GM12865 (cell line): ENCODE data around the gene ACOT12.

Source experiments
- DNase-seq: peaks from one replicate; pipeline ENCODE4 v3.0.0; 2010; ENCODE audit warnings: low read depth
- H3K4me3 ChIP-seq: 2 replicates; pipeline ENCODE4 v1.5.1; 2011; ENCODE audit warnings: mild to moderate bottlenecking, low read depth, low read length, control low read depth
- TF ChIP-seq, protein P1 (sequence below): IDR thresholded peaks from 2 replicates; pipeline ENCODE4 v1.5.1; 2011; ENCODE audit warnings: low read length, control low read depth, low read depth, inconsistent platforms; ENCODE audit not compliant: insufficient read depth; ENCODE audit errors: missing control alignments

Gene ACOT12

DNA sequence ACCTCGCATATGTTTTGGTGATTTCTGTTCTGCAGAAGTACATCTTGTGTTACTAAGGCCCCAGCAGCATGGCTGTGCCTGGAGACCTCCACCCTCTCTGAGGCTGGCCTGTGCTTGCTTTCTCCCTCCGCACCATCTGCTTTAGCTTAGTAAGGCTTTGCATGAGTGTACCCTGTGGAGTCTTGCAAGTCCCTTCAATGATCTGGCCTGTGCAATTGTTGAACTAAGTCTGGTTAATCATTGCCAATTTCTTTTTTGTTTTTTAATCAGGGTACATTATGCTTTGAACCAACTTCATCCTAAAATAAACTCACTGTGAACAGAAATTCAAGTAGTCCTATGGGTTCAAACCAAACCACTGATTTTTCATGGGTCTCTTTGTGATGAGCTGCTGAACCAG, 32.3 kb downstream of the ACOT12 start:
- DNase-seq: no peak
- no peak overlapping the region for H3K4me3 ChIP-seq
- TF ChIP-seq, protein P1, sequence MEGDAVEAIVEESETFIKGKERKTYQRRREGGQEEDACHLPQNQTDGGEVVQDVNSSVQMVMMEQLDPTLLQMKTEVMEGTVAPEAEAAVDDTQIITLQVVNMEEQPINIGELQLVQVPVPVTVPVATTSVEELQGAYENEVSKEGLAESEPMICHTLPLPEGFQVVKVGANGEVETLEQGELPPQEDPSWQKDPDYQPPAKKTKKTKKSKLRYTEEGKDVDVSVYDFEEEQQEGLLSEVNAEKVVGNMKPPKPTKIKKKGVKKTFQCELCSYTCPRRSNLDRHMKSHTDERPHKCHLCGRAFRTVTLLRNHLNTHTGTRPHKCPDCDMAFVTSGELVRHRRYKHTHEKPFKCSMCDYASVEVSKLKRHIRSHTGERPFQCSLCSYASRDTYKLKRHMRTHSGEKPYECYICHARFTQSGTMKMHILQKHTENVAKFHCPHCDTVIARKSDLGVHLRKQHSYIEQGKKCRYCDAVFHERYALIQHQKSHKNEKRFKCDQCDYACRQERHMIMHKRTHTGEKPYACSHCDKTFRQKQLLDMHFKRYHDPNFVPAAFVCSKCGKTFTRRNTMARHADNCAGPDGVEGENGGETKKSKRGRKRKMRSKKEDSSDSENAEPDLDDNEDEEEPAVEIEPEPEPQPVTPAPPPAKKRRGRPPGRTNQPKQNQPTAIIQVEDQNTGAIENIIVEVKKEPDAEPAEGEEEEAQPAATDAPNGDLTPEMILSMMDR: no peak

DNA sequence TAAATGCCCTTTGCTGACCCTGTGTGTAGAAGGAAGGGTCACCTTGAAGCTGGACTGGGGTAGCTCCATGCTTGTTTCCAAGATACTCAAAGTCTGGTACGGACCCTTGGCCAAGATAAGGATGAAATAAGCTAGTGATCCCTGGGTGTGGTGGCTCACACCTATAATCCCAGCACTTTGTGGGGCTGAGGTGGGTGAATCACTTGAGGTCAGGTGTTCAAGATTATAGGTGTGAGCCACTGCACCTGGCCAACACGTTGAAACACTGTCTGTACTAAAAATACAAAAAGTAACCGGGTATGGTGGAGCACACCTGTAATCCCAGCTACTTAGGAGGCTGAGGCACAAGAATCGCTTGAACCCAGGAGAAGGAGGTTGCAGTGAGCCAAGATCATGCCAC, 33.3 kb downstream of the ACOT12 start:
- DNase-seq: no peak
- H3K4me3 ChIP-seq: no peak overlapping the region
- TF ChIP-seq, protein P1: no peak

DNA sequence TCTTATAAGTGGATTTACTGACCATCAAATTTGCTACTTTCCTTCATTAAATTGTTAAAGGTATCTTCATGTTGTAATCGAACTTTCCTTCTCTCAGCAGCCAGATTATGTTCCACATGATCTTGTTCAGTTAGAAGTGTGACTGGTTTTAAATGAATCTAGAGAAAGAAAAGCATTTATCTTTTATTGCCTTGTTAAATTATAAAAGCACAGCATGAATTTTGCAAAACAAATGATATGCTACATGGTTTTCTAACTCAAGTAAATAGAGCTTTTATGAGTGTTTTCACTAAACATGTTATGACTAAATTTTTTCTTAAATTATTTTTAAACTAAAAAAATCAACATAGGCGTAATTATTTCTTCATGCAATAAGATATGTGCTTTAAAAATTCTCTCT, 34.1 kb downstream of the ACOT12 start:
- TF ChIP-seq, protein P1: no peak
- no peak for DNase-seq
- H3K4me3 ChIP-seq: no peak overlapping the region

DNA sequence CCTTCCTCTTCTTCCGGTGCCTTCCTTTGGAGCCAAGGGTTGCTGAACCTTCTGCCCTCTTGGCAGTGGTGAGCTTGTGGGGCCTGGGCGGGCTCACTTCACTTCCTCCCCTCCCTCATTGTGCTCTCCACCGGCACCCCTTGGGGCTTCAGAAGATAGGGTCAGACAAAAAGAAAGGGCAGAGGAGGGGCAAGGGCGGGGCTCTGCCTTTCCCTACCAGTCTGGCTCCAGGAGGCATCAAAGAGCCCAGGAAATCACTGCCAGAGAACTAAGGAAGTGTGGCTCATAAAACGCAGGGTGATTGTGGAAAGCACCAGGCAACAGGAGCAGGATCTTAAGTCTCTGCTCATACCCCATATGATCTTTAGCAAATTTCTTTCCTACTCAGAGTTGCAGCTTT, 34.8 kb downstream of the ACOT12 start:
- no peak overlapping the region for H3K4me3 ChIP-seq
- DNase-seq: no peak
- TF ChIP-seq, protein P1: no peak

DNA sequence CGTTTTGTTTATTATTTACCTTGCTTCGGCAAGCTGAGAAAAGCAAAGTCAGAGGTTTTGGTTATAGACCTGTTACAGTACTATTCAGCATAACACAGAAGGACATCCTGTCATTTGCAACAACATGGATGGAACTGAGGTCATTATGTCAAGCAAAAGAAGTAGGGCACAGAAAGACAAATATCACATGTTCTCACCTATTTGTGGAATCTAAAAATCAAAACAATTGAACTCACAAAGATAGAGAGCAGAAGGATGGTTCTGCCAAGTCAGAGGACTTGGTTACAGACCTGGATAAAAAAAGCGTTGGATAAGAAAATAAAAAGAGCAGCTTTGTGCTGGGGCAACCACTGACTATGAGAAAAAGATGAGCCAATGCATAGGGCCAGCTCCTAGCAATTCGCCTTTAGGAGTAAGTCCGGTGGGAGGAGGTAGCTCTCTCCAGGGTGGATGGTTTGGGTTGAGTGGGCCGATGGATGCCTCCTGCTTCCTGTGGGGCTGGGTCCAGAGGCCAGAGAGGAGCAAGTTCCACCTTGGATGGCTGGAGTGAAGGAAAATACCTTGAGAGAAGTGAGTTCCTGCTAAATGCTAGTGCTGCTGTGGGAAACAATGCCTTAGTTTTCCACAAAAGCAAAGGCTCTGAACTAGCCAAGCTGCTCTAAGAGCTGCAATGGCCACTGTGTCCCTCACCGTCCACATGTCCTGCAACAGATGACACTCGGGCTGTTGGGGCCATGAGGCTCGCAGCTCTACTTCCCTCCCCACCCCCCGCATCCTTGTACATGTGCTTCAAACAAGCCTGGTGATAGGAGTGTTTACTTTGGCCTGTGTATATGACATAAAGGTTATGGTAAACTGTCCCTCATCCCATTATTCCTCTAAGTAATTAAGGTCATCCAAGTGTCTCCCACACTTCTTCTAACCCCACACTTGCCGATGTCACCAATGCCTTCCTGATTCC, 38.4 kb downstream of the ACOT12 start:
- TF ChIP-seq, protein P1: no peak
- no peak for DNase-seq
- H3K4me3 ChIP-seq: no peak overlapping the region

DNA sequence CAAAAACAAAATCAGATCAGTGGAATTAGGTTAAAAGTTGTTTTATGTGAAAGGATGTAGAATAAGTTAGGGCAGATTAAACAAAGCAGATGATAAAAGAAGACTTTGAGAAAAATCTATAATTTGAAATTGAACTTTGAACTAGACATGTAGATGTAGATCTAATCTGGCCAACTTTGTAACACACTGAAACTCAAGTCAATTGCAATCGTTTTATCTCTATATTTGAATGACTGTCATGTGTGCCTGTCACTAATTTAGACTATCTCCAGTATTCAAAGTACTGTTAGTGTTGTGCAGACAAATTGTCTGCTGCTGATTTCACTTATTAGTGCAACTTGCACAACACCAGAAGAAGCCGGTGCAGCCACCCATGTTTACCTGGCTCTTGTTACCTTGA, 39.8 kb downstream of the ACOT12 start:
- TF ChIP-seq, protein P1: no peak
- no peak overlapping the region for H3K4me3 ChIP-seq

DNA sequence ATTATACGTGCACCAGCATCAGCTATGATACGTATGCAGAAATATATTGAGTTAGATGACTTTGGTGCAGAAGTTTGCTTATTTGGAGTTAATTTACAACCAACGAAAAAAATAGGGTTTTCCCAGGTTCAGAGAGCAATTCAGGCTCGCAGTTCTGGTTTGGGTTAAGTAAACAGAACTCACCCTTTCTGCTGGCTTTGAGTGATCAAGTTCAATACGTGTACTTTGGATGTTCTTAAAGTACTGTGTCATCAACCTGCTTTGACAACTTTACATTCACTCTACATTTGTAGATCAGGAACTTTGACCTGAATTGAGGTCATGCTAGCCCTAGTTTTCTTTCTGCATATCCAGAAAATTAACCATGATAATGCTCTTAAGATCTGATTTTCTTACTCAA, 40.7 kb downstream of the ACOT12 start:
- H3K4me3 ChIP-seq: no peak overlapping the region
- no peak for DNase-seq
- TF ChIP-seq, protein P1: no peak

More for the DNA sequence above, 39.8 kb downstream of the ACOT12 start:
- DNase-seq: no peak
